DMS79 treated with DMSO at 0.1 percent for 48 hours (cell line): Measurements from ENCODE around the gene SLC17A5.
"Not testable (repeated sequence)": the region's sequence is repeated elsewhere in the genome, so short reads cannot be mapped to it uniquely, and the experiment has no call there.

Experiments
- DNase-seq: peaks from one replicate; lab custom pipeline; 2025; lab: John Stamatoyannopoulos, UW

SLC17A5 gene

GRCh38 chr6:73666393-73666792 is 12.6 kb upstream of the SLC17A5 start:
- no peak for DNase-seq

- no peak for DNase-seq
These were observed 12.0 kb upstream of the SLC17A5 start for GRCh38 chr6:73665686-73666319.

- DNase-seq, result no peak
These were observed 10.9 kb upstream of the SLC17A5 start for GRCh38 chr6:73664701-73665100.

- DNase-seq, result no peak
These were observed 3.4 kb upstream of the SLC17A5 start for GRCh38 chr6:73657201-73657600.

- no peak for DNase-seq
These were observed 2.8 kb upstream of the SLC17A5 start for GRCh38 chr6:73656531-73657145.

GRCh38 chr6:73655341-73655917 is 1.6 kb upstream of the SLC17A5 start:
- DNase-seq, result no peak

GRCh38 chr6:73652637-73653570 is 888 bp downstream of the SLC17A5 start:
- DNase-seq, result peak; percentile 71

GRCh38 chr6:73649783-73650182 is 4.0 kb downstream of the SLC17A5 start:
- DNase-seq, result no peak

GRCh38 chr6:73648166-73648565 is 5.6 kb downstream of the SLC17A5 start:
- DNase-seq, result no peak

GRCh38 chr6:73644941-73645591 is 8.7 kb downstream of the SLC17A5 start:
- peak; percentile 18 for DNase-seq

- DNase-seq, result no peak
These were observed 9.8 kb downstream of the SLC17A5 start for GRCh38 chr6:73644030-73644429.

- no peak for DNase-seq
These were observed 11.3 kb downstream of the SLC17A5 start for GRCh38 chr6:73642530-73642929.

GRCh38 chr6:73640179-73640750 is 13.5 kb downstream of the SLC17A5 start:
- no peak for DNase-seq

GRCh38 chr6:73639040-73639439 is 14.8 kb downstream of the SLC17A5 start:
- DNase-seq, result no peak

- DNase-seq, result no peak
These were observed 16.4 kb downstream of the SLC17A5 start for GRCh38 chr6:73637404-73637803.

- no peak for DNase-seq
These were observed 17.7 kb downstream of the SLC17A5 start for GRCh38 chr6:73636048-73636447.

GRCh38 chr6:73632346-73632745 is 21.4 kb downstream of the SLC17A5 start:
- DNase-seq, result no peak

- DNase-seq, result no peak
These were observed 21.9 kb downstream of the SLC17A5 start for GRCh38 chr6:73631849-73632248.

GRCh38 chr6:73630401-73630800 is 23.4 kb downstream of the SLC17A5 start:
- no peak for DNase-seq

GRCh38 chr6:73624896-73625295 is 28.9 kb downstream of the SLC17A5 start:
- no peak for DNase-seq

GRCh38 chr6:73623480-73623879 is 30.3 kb downstream of the SLC17A5 start:
- DNase-seq, result not testable (repeated sequence)

GRCh38 chr6:73618082-73618481 is 35.7 kb downstream of the SLC17A5 start:
- DNase-seq, result not testable (repeated sequence)
